ENCODE results near the gene IER3IP1. TPM values are rescaled to one million over a fixed set of nuclear protein-coding genes. Genes with fewer than 3 reads are reported as not detected.

The IER3IP1 gene
- total RNA-seq, 1 experiment from 2014 or later, result 7.6 TPM

DNA sequence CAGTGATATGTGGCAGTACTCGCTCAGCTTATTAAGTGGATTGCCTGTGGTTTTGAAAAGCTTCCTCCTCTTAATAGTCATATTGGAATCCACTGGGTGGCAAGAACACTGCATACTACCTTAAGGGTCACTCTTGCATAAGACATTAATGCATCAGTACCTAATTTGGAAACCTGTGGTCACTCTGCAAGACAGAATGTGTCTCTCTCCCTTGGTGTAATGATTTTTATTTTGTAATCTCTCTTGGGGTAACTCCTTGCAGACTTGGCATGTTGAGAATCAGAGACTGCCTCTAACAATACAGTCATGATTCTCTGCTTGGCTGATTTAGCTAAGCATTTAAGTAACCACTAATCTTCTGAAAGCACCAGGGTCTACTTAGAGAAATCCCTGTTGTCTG is 33.0 kb upstream of the IER3IP1 start:
- no peak overlapping the region for H3K14ac ChIP-seq (ENCODE audit: insufficient read depth, low read length)
- no peak overlapping the region for H4K8ac ChIP-seq (replicated peaks; ENCODE audit: insufficient read length, low read depth, low read length)
- no peak overlapping the region for H3K56ac ChIP-seq (ENCODE audit: insufficient read length, low read depth, low read length)
- no CpG with 5 or more reads among the region's 1 CpG for WGBS (ENCODE audit: extremely low coverage, insufficient read length, low lambda C conversion rate)
- H2BK20ac ChIP-seq (ENCODE audit: low read depth, low read length, poor library complexity, severe bottlenecking), result no peak overlapping the region
- H3K4me1 Mint-ChIP-seq, result peaks cover 13 to 21% of the 10 kb centered on the region in 2 experiments
- TF ChIP-seq, protein P1, sequence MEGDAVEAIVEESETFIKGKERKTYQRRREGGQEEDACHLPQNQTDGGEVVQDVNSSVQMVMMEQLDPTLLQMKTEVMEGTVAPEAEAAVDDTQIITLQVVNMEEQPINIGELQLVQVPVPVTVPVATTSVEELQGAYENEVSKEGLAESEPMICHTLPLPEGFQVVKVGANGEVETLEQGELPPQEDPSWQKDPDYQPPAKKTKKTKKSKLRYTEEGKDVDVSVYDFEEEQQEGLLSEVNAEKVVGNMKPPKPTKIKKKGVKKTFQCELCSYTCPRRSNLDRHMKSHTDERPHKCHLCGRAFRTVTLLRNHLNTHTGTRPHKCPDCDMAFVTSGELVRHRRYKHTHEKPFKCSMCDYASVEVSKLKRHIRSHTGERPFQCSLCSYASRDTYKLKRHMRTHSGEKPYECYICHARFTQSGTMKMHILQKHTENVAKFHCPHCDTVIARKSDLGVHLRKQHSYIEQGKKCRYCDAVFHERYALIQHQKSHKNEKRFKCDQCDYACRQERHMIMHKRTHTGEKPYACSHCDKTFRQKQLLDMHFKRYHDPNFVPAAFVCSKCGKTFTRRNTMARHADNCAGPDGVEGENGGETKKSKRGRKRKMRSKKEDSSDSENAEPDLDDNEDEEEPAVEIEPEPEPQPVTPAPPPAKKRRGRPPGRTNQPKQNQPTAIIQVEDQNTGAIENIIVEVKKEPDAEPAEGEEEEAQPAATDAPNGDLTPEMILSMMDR (conservative IDR thresholded peaks at IDR 0.05), result no peak
- H3K9me3 Mint-ChIP-seq, result no peaks in the 10 kb centered on the region
- H3K4me3 Mint-ChIP-seq, result no peak overlapping the region
- no peak overlapping the region for H3T11ph ChIP-seq (ENCODE audit: low read length)
- no peaks in the 10 kb centered on the region for H3K4me1 ChIP-seq (ENCODE audit: insufficient read depth, low read length)
- no peak overlapping the region for H3K23ac ChIP-seq (ENCODE audit: insufficient read length, low read depth, low read length)
- no peak overlapping the region for H2BK120ac ChIP-seq (ENCODE audit: low read depth, low read length, poor library complexity, severe bottlenecking)
- no peak overlapping the region for H3K4me2 ChIP-seq (ENCODE audit: insufficient read depth, insufficient read length, low read length)
- H2BK15ac ChIP-seq (ENCODE audit: low read depth, low read length), result no peak overlapping the region
- H3K9me3 ChIP-seq (ENCODE audit: control insufficient read depth, low read depth, low read length), result no peaks in the 10 kb centered on the region
- H2BK5ac ChIP-seq (ENCODE audit: insufficient read length, low read length), result no peak overlapping the region
- no peaks in the 10 kb centered on the region for H3K23me2 ChIP-seq (ENCODE audit: insufficient read length, low read depth, low read length, poor library complexity, severe bottlenecking)
- H2BK12ac ChIP-seq (ENCODE audit: insufficient read length, low read depth, low read length), result no peak overlapping the region
- H4K91ac ChIP-seq (ENCODE audit: insufficient read length, low read depth, low read length), result no peak overlapping the region
- no peak overlapping the region for H4K5ac ChIP-seq (ENCODE audit: insufficient read length, low read depth, low read length)
- H3K27ac Mint-ChIP-seq, result no peak overlapping the region
- no peaks in the 10 kb centered on the region for H3K79me1 ChIP-seq (ENCODE audit: insufficient read depth, low read depth, low read length, poor library complexity, severe bottlenecking)
- H2AFZ ChIP-seq (ENCODE audit: low read length), result no peak overlapping the region
- H3K27ac ChIP-seq (ENCODE audit: insufficient read length, low read depth, low read length), result no peak overlapping the region
- no peak for DNase-seq
- H3K9ac ChIP-seq (ENCODE audit: extremely low read depth, insufficient read length, low read length), result no peak overlapping the region
- H3K27me3 ChIP-seq (ENCODE audit: insufficient read depth, low read length), result no peaks in the 10 kb centered on the region
- no peak overlapping the region for H2AK5ac ChIP-seq (ENCODE audit: insufficient read length, low read length)
- no peaks in the 10 kb centered on the region for H3K79me2 ChIP-seq (ENCODE audit: insufficient read depth, low read length)
- no peak overlapping the region for H3K4ac ChIP-seq (ENCODE audit: low read depth, low read length)
- no peaks in the 10 kb centered on the region for H4K20me1 ChIP-seq (ENCODE audit: control insufficient read depth, insufficient read depth, insufficient read length)
- no peaks in the 10 kb centered on the region; the same call in 1 of the 2 replicates for H3K27me3 Mint-ChIP-seq (ENCODE audit: low read depth)
- no peak overlapping the region for H3K18ac ChIP-seq (ENCODE audit: insufficient read length, low read depth, low read length)
- H3K36me3 Mint-ChIP-seq (ENCODE audit: insufficient read depth in 1 of 3, low read depth in 3 of 3), result no peaks in the 10 kb centered on the region
